ENCODE measurements around the gene MOB3B.

DNA sequence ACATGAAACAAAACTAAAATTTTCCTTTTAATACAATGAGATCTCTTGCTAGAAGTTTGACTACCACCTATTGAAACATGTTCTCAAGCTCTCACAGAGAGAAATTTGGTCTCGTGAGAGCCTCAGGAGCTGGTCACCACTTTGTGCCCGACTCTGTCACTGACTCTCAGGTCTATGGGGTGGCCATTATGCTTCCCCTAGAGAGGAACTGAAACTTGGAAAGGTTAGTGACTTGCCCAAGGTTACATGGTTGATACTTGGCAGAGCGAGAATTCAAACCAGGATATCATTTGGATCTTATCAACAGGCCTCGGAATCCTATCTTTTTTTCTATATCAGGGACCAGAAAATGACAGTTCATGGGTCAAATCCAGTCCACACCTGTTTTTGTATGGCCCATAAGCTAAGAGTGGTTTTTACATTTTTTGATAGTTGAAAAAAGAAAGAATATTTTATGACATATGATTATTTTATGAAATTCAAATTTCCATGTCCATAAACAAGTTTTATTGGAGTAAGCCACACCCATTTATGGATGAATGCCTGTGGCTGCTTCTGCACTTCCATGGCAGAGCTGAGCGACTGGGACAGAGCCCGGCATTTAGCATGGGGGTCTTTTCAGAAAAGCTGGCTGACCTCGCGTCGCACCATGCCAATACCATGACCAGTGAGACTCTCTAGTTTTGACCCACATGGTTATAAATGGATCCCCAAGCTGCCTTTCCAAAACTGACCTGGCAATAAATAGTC is 187.9 kb downstream of the MOB3B start:
- no peak for TF ChIP-seq CTCF (conservative IDR thresholded peaks at IDR 0.05; ENCODE audit: low read depth, low read length)
- TF ChIP-seq EZH2 (IDR thresholded peaks at IDR 0.05; ENCODE audit: low read length, unreplicated experiment): no peak

All from PC-3 (cell line).